CD14-positive monocyte (primary cell): ENCODE measurements around the gene MUC15. TPM values are rescaled to one million over a fixed set of nuclear protein-coding genes. Genes with fewer than 3 reads are reported as not detected.
"Not testable (repeated sequence)": the region's sequence is repeated elsewhere in the genome, so short reads cannot be mapped to it uniquely, and the experiment has no call there.

Source experiments
- DNase-seq, 3 donors: peaks; one replicate each; pipeline ENCODE4 v3.0.0-alpha.2; 2011 to 2022
- H2AFZ ChIP-seq: 2 replicates; pipeline ENCODE4 v1.6.0; 2012; ENCODE audit warnings: mild to moderate bottlenecking, low read depth, low read length, inconsistent platforms; ENCODE audit not compliant: insufficient read depth, poor library complexity, severe bottlenecking
- H3K27ac ChIP-seq, 2 donors: 1 replicate in 1 of 2; 2 replicates in 1 of 2; pipeline ENCODE4 v1.5.1; 2012 to 2013; ENCODE audit warnings: low read length in 2 of 2, control low read depth in 1 of 2, inconsistent platforms in 1 of 2, low read depth in 1 of 2, mild to moderate bottlenecking in 1 of 2
- H3K27me3 ChIP-seq, 2 donors: one replicate each; pipeline versions ENCODE4 v1.6.0 to v1.6.1; 2011 to 2013; ENCODE audit warnings: low read length in 2 of 2; ENCODE audit not compliant: control insufficient read depth in 2 of 2, insufficient read depth in 2 of 2
- H3K36me3 ChIP-seq, 2 donors: replicated peaks in 1 of 2; 1 replicate in 1 of 2; 2 replicates in 1 of 2; pipeline versions ENCODE4 v1.5.1 to v1.6.1; 2012 to 2013; ENCODE audit warnings: low read length in 2 of 2, control low read depth in 1 of 2, inconsistent platforms in 1 of 2, mild to moderate bottlenecking in 1 of 2; ENCODE audit not compliant: insufficient read depth in 2 of 2, control insufficient read depth in 1 of 2
- H3K4me1 ChIP-seq, 2 donors: 1 replicate in 1 of 2; 2 replicates in 1 of 2; pipeline versions ENCODE4 v1.5.1 to v1.6.1; 2012 to 2013; ENCODE audit warnings: low read length in 2 of 2, control low read depth in 1 of 2, inconsistent platforms in 1 of 2, mild to moderate bottlenecking in 1 of 2, moderate library complexity in 1 of 2; ENCODE audit not compliant: insufficient read depth in 2 of 2, control insufficient read depth in 1 of 2
- H3K4me2 ChIP-seq: replicated peaks from 2 replicates; pipeline ENCODE3; 2012; ENCODE audit warnings: low read length, moderate library complexity, mild to moderate bottlenecking; ENCODE audit not compliant: poor library complexity, severe bottlenecking; ENCODE audit errors: extremely low read depth
- H3K4me3 ChIP-seq, 3 experiments: fragments of 200-600 bp in 1 of 3; sonication (generic) in 1 of 3; replicated peaks in 1 of 3; 1 replicate in 2 of 3; 2 replicates in 1 of 3; pipeline ENCODE4 v1.5.1; 2011 to 2013; ENCODE audit warnings: low read length in 3 of 3, mild to moderate bottlenecking in 3 of 3, control low read depth in 2 of 3, low read depth in 2 of 3, inconsistent platforms in 1 of 3, moderate library complexity in 1 of 3
- H3K79me2 ChIP-seq: 2 replicates; pipeline ENCODE4 v1.6.0; 2012; ENCODE audit warnings: mild to moderate bottlenecking, control low read depth, inconsistent platforms, low read length, moderate library complexity; ENCODE audit not compliant: insufficient read depth
- H3K9ac ChIP-seq: 2 replicates; pipeline ENCODE4 v1.6.0; 2017; ENCODE audit warnings: low read length, mild to moderate bottlenecking; ENCODE audit not compliant: insufficient read depth, poor library complexity, severe bottlenecking
- H3K9me3 ChIP-seq, 2 donors: replicated peaks in 1 of 2; 1 replicate in 1 of 2; 2 replicates in 1 of 2; pipeline versions ENCODE4 v1.5.1 to v1.6.1; 2012 to 2013; ENCODE audit warnings: low read length in 2 of 2, control low read depth in 1 of 2; ENCODE audit not compliant: control insufficient read depth in 1 of 2, insufficient read depth in 1 of 2
- H4K20me1 ChIP-seq: 2 replicates; pipeline ENCODE4 v1.6.0; 2012; ENCODE audit warnings: mild to moderate bottlenecking, low read length, control low read depth, moderate library complexity; ENCODE audit not compliant: insufficient read depth
- H3K27ac Mint-ChIP-seq, 7 donors: one replicate each; pipeline ENCODE4 v1.8.0; 2020; ENCODE audit warnings: mild to moderate bottlenecking in 7 of 7, mixed read lengths in 7 of 7, moderate library complexity in 6 of 7, inconsistent platforms in 2 of 7
- H3K27me3 Mint-ChIP-seq, 3 donors: one replicate each; pipeline ENCODE4 v1.8.0; 2021 to 2022; ENCODE audit warnings: low read depth in 3 of 3, mild to moderate bottlenecking in 3 of 3, mixed read lengths in 3 of 3, moderate library complexity in 3 of 3, inconsistent platforms in 1 of 3
- H3K36me3 Mint-ChIP-seq, 2 donors: one replicate each; pipeline ENCODE4 v1.8.0; 2020; ENCODE audit warnings: mixed read lengths in 2 of 2, inconsistent platforms in 1 of 2, mild to moderate bottlenecking in 1 of 2
- H3K4me1 Mint-ChIP-seq: one replicate; pipeline ENCODE4 v1.8.0; 2020; ENCODE audit warnings: mild to moderate bottlenecking, mixed read lengths
- H3K4me3 Mint-ChIP-seq, 2 donors: one replicate each; pipeline ENCODE4 v1.8.0; 2020; ENCODE audit warnings: mild to moderate bottlenecking in 2 of 2, mixed read lengths in 2 of 2, moderate library complexity in 1 of 2
- H3K9me3 Mint-ChIP-seq, 7 donors: one replicate each; pipeline ENCODE4 v1.8.0; 2020 to 2022; ENCODE audit warnings: mixed read lengths in 7 of 7, mild to moderate bottlenecking in 6 of 7, moderate library complexity in 6 of 7, inconsistent platforms in 2 of 7
- CTCF ChIP-seq: fragments of 200-600 bp; IDR thresholded peaks from one replicate; pipeline ENCODE4 v1.8.0; 2022; ENCODE audit warnings: antibody characterized with exemption, mild to moderate bottlenecking
- WGBS: methylation state at CpG from one replicate; pipeline ENCODE4 v1.1.5; 2013; ENCODE audit warnings: missing lambda C conversion rate; ENCODE audit not compliant: insufficient coverage; 5-methylcytosine and 5-hydroxymethylcytosine counted together
- intact Hi-C, 2 donors: fragments of 100-400 bp; cut with micrococcal nuclease; formaldehyde crosslinking; loops; one replicate each; pipeline versions ENCODE4 v1.15.0 to v1.15.1; 2023
- polyA plus RNA-seq, 3 donors: library from polyadenylated mRNA; depleted of rRNA in 1 of 3; unstranded in 2 of 3; stranded (reverse) in 1 of 3; fragments of 300-500 nt in 2 of 3; fragments of >200 nt in 1 of 3; fragmentation: Illumina TruSeq in 2 of 3; gene quantifications; 1 replicate in 2 of 3; 2 replicates in 1 of 3; pipeline ENCODE4 v1.2.3, GENCODE V29; 2012 to 2021

Gene MUC15
- polyA plus RNA-seq, 3 donors = not detected

GRCh38 chr11:26595207-26595865 is 23.3 kb upstream of the MUC15 start:
- H3K4me2 ChIP-seq, H2AFZ ChIP-seq, H3K27ac Mint-ChIP-seq, H3K4me3 Mint-ChIP-seq, H3K27me3 Mint-ChIP-seq, intact Hi-C loops, H3K36me3 ChIP-seq, H4K20me1 ChIP-seq, H3K4me1 ChIP-seq, H3K9ac ChIP-seq, H3K4me3 ChIP-seq, H3K79me2 ChIP-seq, DNase-seq, H3K27me3 ChIP-seq, H3K36me3 Mint-ChIP-seq, H3K4me1 Mint-ChIP-seq, H3K27ac ChIP-seq: not testable (repeated sequence)
- no CpG with 5 or more reads among the region's 7 CpGs for WGBS
- peaks cover 0 to 19% of the 10 kb centered on the region in 2 donors for H3K9me3 ChIP-seq
- peaks cover 4 to 29% (median 8%) of the 10 kb centered on the region in 7 donors for H3K9me3 Mint-ChIP-seq

DNA sequence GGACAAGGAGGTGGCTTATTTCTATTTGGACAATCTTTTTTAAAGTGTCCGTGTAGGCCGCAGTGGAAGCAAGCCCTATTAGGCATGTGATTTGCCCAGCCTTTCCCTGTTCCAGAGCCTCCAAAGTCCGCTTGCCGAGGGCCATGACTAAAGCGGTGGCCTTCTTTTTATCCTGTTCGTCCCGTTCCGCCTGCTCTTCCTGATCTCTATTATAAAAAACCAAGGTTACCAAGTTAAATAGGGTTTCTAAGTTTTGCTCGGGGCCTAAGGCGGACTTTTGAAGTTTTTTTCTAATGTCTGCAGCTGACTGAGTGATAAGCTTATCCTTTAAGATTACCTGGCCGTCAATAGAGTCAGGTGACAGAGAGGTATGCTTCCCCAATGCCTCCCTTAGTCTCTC is 21.6 kb upstream of the MUC15 start:
- H4K20me1 ChIP-seq = no peaks in the 10 kb centered on the region
- H3K27ac Mint-ChIP-seq = no peak overlapping the region
- no peak overlapping the region for H3K4me2 ChIP-seq
- H3K4me1 ChIP-seq = no peaks in the 10 kb centered on the region
- no peak for TF ChIP-seq CTCF
- no peak overlapping the region for H3K4me3 Mint-ChIP-seq
- no peak overlapping the region for H3K9ac ChIP-seq
- H3K27me3 ChIP-seq = no peaks in the 10 kb centered on the region
- no peak overlapping the region for H2AFZ ChIP-seq
- no peak overlapping the region for H3K4me3 ChIP-seq
- H3K79me2 ChIP-seq = no peaks in the 10 kb centered on the region
- no peaks in the 10 kb centered on the region for H3K36me3 Mint-ChIP-seq
- H3K9me3 ChIP-seq = peaks cover 0 to 20% of the 10 kb centered on the region in 2 donors
- H3K9me3 Mint-ChIP-seq = peaks cover 6 to 31% (median 10%) of the 10 kb centered on the region in 7 donors
- no peaks in the 10 kb centered on the region for H3K36me3 ChIP-seq
- H3K27ac ChIP-seq = no peak overlapping the region
- WGBS = 96% methylated on average over 8 of the region's 11 CpGs
- DNase-seq = no peak
- no peaks in the 10 kb centered on the region for H3K4me1 Mint-ChIP-seq
- intact Hi-C loops = no loop called here
- no peaks in the 10 kb centered on the region for H3K27me3 Mint-ChIP-seq
